ENCODE data around the gene MEIS1.

Gene MEIS1

DNA sequence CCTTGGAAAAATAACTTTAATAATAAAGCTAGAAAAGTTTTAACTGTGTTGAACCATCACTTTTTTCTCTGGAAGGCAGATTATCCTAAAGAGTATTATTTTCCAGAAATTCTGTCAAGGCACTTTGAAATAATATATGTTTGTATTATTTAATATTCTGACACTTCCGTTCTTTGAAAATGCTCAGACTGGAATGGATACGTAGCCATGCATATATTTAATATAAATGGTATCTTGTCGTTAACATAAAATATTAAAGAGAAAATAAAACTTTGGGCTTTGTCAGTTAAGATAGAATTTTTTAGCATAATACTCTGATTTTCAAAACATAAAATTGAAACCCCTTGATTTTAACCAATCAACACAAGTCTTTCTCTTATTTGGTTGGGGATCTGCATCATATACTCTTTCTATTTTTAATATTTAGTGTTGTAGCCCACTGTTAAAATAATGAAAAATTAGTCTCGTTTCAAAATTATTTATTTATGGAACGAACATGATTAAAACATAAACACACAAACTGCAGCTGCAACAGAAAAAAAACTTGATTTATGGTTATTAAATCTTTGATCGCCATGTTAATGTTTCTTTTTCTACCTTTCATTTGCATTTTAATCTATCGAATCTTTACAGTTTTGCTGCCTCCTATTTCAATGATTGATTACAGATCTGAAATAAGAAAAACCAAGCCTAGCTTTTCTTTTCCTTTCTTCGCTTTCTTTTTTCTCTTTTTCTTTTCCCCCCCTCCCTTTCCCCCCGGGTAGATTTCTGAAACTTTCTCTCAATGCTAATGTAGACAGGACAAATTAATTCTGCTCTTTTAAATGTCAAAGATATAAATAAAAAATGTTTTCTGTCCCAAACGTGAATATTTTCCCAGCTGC is 145.5 kb downstream of the MEIS1 start:
- no peak for DNase-seq
- Mint-ChIP-seq H3K27me3 (peaks cover 49% of the 10 kb centered on the region), H3K4me3 (no peak overlapping the region), H3K4me1 (ENCODE audit: low read depth) (peaks cover 10% of the 10 kb centered on the region), H3K36me3 (ENCODE audit: low read depth) (no peaks in the 10 kb centered on the region), H3K27ac (no peak overlapping the region), H3K9me3 (no peaks in the 10 kb centered on the region)

GRCh38 chr2:66581339-66582103 is 146.6 kb downstream of the MEIS1 start:
- Mint-ChIP-seq H3K27ac (no peak overlapping the region), H3K4me1 (ENCODE audit: low read depth) (peaks cover 9% of the 10 kb centered on the region), H3K27me3 (peaks cover 46% of the 10 kb centered on the region), H3K4me3 (no peak overlapping the region), H3K9me3 (no peaks in the 10 kb centered on the region), H3K36me3 (ENCODE audit: low read depth) (no peaks in the 10 kb centered on the region)
- DNase-seq: no peak

- Mint-ChIP-seq H3K27me3 (peaks cover 38% of the 10 kb centered on the region), H3K4me1 (ENCODE audit: low read depth) (peaks cover 4% of the 10 kb centered on the region), H3K36me3 (ENCODE audit: low read depth) (no peaks in the 10 kb centered on the region), H3K4me3 (no peak overlapping the region), H3K9me3 (no peaks in the 10 kb centered on the region), H3K27ac (no peak overlapping the region)
- no peak for DNase-seq
Observed at GRCh38 chr2:66582104-66582986, 147.4 kb downstream of the MEIS1 start.

GRCh38 chr2:66582987-66583880 is 148.3 kb downstream of the MEIS1 start:
- H3K9me3 Mint-ChIP-seq: no peaks in the 10 kb centered on the region
- no peak overlapping the region for H3K4me3 Mint-ChIP-seq
- DNase-seq: no peak
- H3K36me3 Mint-ChIP-seq (ENCODE audit: low read depth): no peaks in the 10 kb centered on the region
- H3K27ac Mint-ChIP-seq: no peak overlapping the region
- peaks cover 30% of the 10 kb centered on the region for H3K27me3 Mint-ChIP-seq
- H3K4me1 Mint-ChIP-seq (ENCODE audit: low read depth): peaks cover 4% of the 10 kb centered on the region

DNA sequence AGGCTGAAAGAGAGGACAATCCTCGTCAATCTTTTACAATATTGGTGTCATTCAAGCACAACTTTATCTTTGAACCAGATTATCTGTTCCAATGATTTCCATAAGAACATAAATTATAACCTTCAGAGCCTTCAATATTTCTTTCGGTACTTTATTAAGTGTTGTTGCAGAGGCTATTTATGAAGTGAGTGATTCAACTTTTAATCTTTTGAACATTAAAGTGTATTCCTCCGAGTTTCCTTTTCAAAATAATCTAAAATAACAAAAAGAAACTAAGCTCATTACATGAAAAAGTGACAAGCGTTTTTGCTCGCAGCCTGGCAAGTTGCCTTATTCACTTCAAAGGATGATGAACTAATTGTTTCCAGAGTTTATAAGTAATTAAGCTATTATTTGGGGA is 149.0 kb downstream of the MEIS1 start:
- peaks cover 23% of the 10 kb centered on the region for H3K27me3 Mint-ChIP-seq
- no peak overlapping the region for H3K4me3 Mint-ChIP-seq
- no peaks in the 10 kb centered on the region for H3K9me3 Mint-ChIP-seq
- H3K4me1 Mint-ChIP-seq (ENCODE audit: low read depth): peaks cover 4% of the 10 kb centered on the region
- no peak overlapping the region for H3K27ac Mint-ChIP-seq
- no peak for DNase-seq
- H3K36me3 Mint-ChIP-seq (ENCODE audit: low read depth): no peaks in the 10 kb centered on the region

DNA sequence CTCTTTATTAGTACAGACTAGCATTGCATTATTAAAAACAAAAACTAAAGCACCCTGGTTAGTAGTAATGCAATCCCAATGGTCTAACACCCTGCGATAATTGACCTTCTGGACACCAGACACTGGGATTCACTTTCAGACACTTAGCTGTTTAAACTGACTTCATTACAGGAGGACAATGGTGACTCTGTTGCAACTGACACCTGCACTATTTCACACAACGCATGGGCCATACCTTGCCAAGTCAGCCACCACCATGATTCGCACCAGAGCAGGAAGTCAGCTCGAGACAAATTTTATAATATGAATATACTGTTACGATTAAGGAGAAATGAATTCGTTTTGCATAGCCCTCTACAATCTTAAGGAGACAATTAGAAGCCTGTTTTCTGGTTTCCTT is 150.7 kb downstream of the MEIS1 start:
- Mint-ChIP-seq H3K9me3 (peaks cover 2% of the 10 kb centered on the region), H3K27ac (no peak overlapping the region)

GRCh38 chr2:66587216-66587615 is 152.3 kb downstream of the MEIS1 start:
- Mint-ChIP-seq H3K27me3 (peaks cover 4% of the 10 kb centered on the region), H3K36me3 (ENCODE audit: low read depth) (no peaks in the 10 kb centered on the region), H3K4me1 (ENCODE audit: low read depth) (no peaks in the 10 kb centered on the region), H3K27ac (no peak overlapping the region), H3K9me3 (peaks cover 5% of the 10 kb centered on the region), H3K4me3 (no peak overlapping the region)
- no peak for DNase-seq

More for the DNA sequence above, 150.7 kb downstream of the MEIS1 start:
- no peak for DNase-seq
- Mint-ChIP-seq H3K4me3 (no peak overlapping the region), H3K4me1 (ENCODE audit: low read depth) (peaks cover 4% of the 10 kb centered on the region), H3K27me3 (peaks cover 11% of the 10 kb centered on the region), H3K36me3 (ENCODE audit: low read depth) (no peaks in the 10 kb centered on the region)

- no peaks in the 10 kb centered on the region for H3K27me3 Mint-ChIP-seq
- no peaks in the 10 kb centered on the region for H3K36me3 Mint-ChIP-seq (ENCODE audit: low read depth)
- no peak overlapping the region for H3K27ac Mint-ChIP-seq
- DNase-seq: no peak
- H3K9me3 Mint-ChIP-seq: peaks cover 5% of the 10 kb centered on the region
- H3K4me1 Mint-ChIP-seq (ENCODE audit: low read depth): no peaks in the 10 kb centered on the region
- H3K4me3 Mint-ChIP-seq: no peak overlapping the region
Observed at GRCh38 chr2:66594001-66594400, 159.1 kb downstream of the MEIS1 start.

- no peaks in the 10 kb centered on the region for H3K36me3 Mint-ChIP-seq (ENCODE audit: low read depth)
- H3K4me3 Mint-ChIP-seq: no peak overlapping the region
- no peaks in the 10 kb centered on the region for H3K27me3 Mint-ChIP-seq
- peaks cover 3% of the 10 kb centered on the region for H3K9me3 Mint-ChIP-seq
- H3K4me1 Mint-ChIP-seq (ENCODE audit: low read depth): no peaks in the 10 kb centered on the region
- no peak overlapping the region for H3K27ac Mint-ChIP-seq
- DNase-seq: no peak
Observed at GRCh38 chr2:66595556-66595955, 160.6 kb downstream of the MEIS1 start.

- Mint-ChIP-seq H3K9me3 (peaks cover 3% of the 10 kb centered on the region), H3K4me1 (ENCODE audit: low read depth) (no peaks in the 10 kb centered on the region), H3K36me3 (ENCODE audit: low read depth) (no peaks in the 10 kb centered on the region), H3K27ac (no peak overlapping the region), H3K27me3 (no peaks in the 10 kb centered on the region), H3K4me3 (no peak overlapping the region)
- DNase-seq: no peak
Observed at GRCh38 chr2:66596256-66596655, 161.3 kb downstream of the MEIS1 start.

DNA sequence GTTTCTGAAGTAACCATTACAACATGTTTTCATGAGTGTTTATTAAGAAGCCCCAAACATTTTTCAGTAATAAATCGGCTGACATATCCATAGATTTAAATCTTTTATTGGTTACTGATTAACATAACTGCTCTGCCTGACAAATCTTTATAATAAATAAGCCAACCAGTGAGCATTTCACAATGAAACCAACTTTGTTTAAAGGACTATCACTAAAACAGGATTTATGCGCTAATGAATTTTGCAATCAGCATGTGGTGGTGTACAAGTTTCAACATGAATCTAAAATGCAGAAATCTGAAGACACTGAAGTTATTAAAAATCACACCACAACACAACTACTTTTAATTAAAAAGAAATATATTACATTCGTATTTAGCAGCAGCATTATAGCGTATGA is 166.7 kb downstream of the MEIS1 start:
- no peak for DNase-seq
- Mint-ChIP-seq H3K4me1 (ENCODE audit: low read depth) (no peaks in the 10 kb centered on the region), H3K4me3 (no peak overlapping the region), H3K27ac (no peak overlapping the region), H3K36me3 (ENCODE audit: low read depth) (no peaks in the 10 kb centered on the region), H3K9me3 (peaks cover 3% of the 10 kb centered on the region), H3K27me3 (no peaks in the 10 kb centered on the region)

GRCh38 chr2:66602341-66602740 is 167.4 kb downstream of the MEIS1 start:
- Mint-ChIP-seq H3K4me3 (no peak overlapping the region), H3K9me3 (peaks cover 3% of the 10 kb centered on the region), H3K4me1 (ENCODE audit: low read depth) (no peaks in the 10 kb centered on the region), H3K36me3 (ENCODE audit: low read depth) (no peaks in the 10 kb centered on the region), H3K27ac (no peak overlapping the region), H3K27me3 (no peaks in the 10 kb centered on the region)
- no peak for DNase-seq

DNA sequence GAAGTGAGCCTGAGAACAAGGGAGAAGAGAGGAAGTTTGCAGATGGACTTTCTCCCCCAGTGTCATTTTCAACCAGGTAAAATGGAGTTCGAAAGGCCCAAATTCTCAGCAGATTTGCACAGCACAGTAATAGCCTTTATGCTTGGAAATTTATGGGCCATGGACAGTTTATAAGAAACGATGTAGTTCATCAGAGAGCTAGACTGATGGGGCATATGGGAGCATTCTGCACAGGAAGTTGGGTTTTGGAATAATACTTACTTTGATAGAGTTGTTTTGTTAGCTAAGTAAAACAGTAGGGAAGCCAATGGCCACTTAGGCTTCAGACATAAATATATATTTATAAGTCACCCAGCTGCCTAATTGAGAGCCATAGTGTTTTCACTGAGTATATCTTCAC is 169.4 kb downstream of the MEIS1 start:
- no peak overlapping the region for H3K27ac Mint-ChIP-seq
- peaks cover 3% of the 10 kb centered on the region for H3K9me3 Mint-ChIP-seq
- no peaks in the 10 kb centered on the region for H3K36me3 Mint-ChIP-seq (ENCODE audit: low read depth)
- H3K27me3 Mint-ChIP-seq: no peaks in the 10 kb centered on the region
- DNase-seq: no peak
- no peaks in the 10 kb centered on the region for H3K4me1 Mint-ChIP-seq (ENCODE audit: low read depth)
- H3K4me3 Mint-ChIP-seq: no peak overlapping the region

- Mint-ChIP-seq H3K36me3 (ENCODE audit: low read depth) (no peaks in the 10 kb centered on the region), H3K27ac (no peak overlapping the region), H3K9me3 (peaks cover 3% of the 10 kb centered on the region), H3K4me3 (no peak overlapping the region), H3K27me3 (no peaks in the 10 kb centered on the region), H3K4me1 (ENCODE audit: low read depth) (no peaks in the 10 kb centered on the region)
- no peak for DNase-seq
Observed at GRCh38 chr2:66604976-66605375, 170.1 kb downstream of the MEIS1 start.
